Fibroblast of lung (primary cell): ENCODE data around the gene CST9. TPM values are rescaled to one million over a fixed set of nuclear protein-coding genes. Genes with fewer than 3 reads are reported as not detected.
"Not testable (repeated sequence)": the region's sequence is repeated elsewhere in the genome, so short reads cannot be mapped to it uniquely, and the experiment has no call there.

Experiments
- DNase-seq, 2 donors: peaks; one replicate each; pipeline versions ENCODE4 v3.0.0 to v3.0.0-alpha.2; 2010; ENCODE audit warnings: low read depth in 2 of 2
- H2AFZ ChIP-seq: 2 replicates; pipeline ENCODE4 v1.5.1; 2012; ENCODE audit warnings: low read length, control low read depth, inconsistent platforms
- H3K27ac ChIP-seq: 2 replicates; pipeline ENCODE4 v1.5.1; 2011; ENCODE audit warnings: low read length, control low read depth; ENCODE audit not compliant: insufficient read depth
- H3K27me3 ChIP-seq: 2 replicates; pipeline ENCODE4 v1.5.1; 2011; ENCODE audit warnings: mild to moderate bottlenecking, low read length; ENCODE audit not compliant: control insufficient read depth, insufficient read depth
- H3K36me3 ChIP-seq: 2 replicates; pipeline ENCODE4 v1.5.1; 2011; ENCODE audit warnings: low read length; ENCODE audit not compliant: control insufficient read depth, insufficient read depth
- H3K4me1 ChIP-seq: 2 replicates; pipeline ENCODE4 v1.5.1; 2011; ENCODE audit warnings: low read length; ENCODE audit not compliant: control insufficient read depth, insufficient read depth; ENCODE audit errors: extremely low read depth
- H3K4me2 ChIP-seq: 2 replicates; pipeline ENCODE4 v1.5.1; 2011; ENCODE audit warnings: low read length, control low read depth; ENCODE audit not compliant: insufficient read depth; ENCODE audit errors: extremely low read depth
- H3K4me3 ChIP-seq, 4 experiments: fragments of 200-600 bp in 1 of 4; sonication (generic) in 1 of 4; replicated peaks in 1 of 4; 2 replicates each; pipeline ENCODE4 v1.5.1; 2011 to 2016; ENCODE audit warnings: low read length in 4 of 4, low read depth in 3 of 4, mild to moderate bottlenecking in 3 of 4, control low read depth in 2 of 4, inconsistent platforms in 1 of 4, mixed read lengths in 1 of 4; ENCODE audit not compliant: insufficient read depth in 1 of 4; ENCODE audit errors: control extremely low read depth in 1 of 4
- H3K79me2 ChIP-seq: 2 replicates; pipeline ENCODE4 v1.5.1; 2012; ENCODE audit warnings: mild to moderate bottlenecking, low read length, inconsistent platforms; ENCODE audit not compliant: control insufficient read depth, insufficient read depth
- H3K9ac ChIP-seq: 2 replicates; pipeline ENCODE4 v1.5.1; 2011; ENCODE audit warnings: mild to moderate bottlenecking, low read length, control low read depth; ENCODE audit not compliant: insufficient read depth
- H3K9me3 ChIP-seq: 2 replicates; pipeline ENCODE4 v1.5.1; 2012; ENCODE audit warnings: low read depth, low read length; ENCODE audit not compliant: control insufficient read depth, insufficient read depth
- H4K20me1 ChIP-seq: 2 replicates; pipeline ENCODE4 v1.5.1; 2011; ENCODE audit warnings: low read length; ENCODE audit not compliant: control insufficient read depth, insufficient read depth; ENCODE audit errors: extremely low read depth
- EZH2 ChIP-seq: IDR thresholded peaks from 2 replicates; pipeline ENCODE4 v1.5.1; 2012; ENCODE audit warnings: low read length, control low read depth, mild to moderate bottlenecking; ENCODE audit errors: missing control alignments
- polyA plus RNA-seq, 2 donors: library from polyadenylated mRNA; depleted of rRNA in 1 of 2; stranded (reverse) in 1 of 2; unstranded in 1 of 2; fragments of >200 nt; gene quantifications; 2 replicates each; pipeline ENCODE4 v1.2.1, GENCODE V29; 2011 to 2012; ENCODE audit warnings: missing spikeins in 1 of 2
- total RNA-seq: library from RNA; depleted of rRNA; stranded (reverse); fragments of >200 nt; gene quantifications from 2 replicates; pipeline ENCODE4 v1.2.1, GENCODE V29; 2014
- TF ChIP-seq, protein P1 (sequence below), 2 donors: IDR thresholded peaks in 1 of 2; conservative IDR thresholded peaks in 1 of 2; 1 replicate in 1 of 2; 2 replicates in 1 of 2; pipeline ENCODE4 v1.5.1; 2011 to 2012; ENCODE audit warnings: low read length in 2 of 2, control low read depth in 1 of 2, inconsistent platforms in 1 of 2, low read depth in 1 of 2, mild to moderate bottlenecking in 1 of 2

Gene CST9
- total and polyA plus RNA-seq, 2 donors (not counting 1 experiment from before 2014, with no cell fraction given) = not detected

DNA sequence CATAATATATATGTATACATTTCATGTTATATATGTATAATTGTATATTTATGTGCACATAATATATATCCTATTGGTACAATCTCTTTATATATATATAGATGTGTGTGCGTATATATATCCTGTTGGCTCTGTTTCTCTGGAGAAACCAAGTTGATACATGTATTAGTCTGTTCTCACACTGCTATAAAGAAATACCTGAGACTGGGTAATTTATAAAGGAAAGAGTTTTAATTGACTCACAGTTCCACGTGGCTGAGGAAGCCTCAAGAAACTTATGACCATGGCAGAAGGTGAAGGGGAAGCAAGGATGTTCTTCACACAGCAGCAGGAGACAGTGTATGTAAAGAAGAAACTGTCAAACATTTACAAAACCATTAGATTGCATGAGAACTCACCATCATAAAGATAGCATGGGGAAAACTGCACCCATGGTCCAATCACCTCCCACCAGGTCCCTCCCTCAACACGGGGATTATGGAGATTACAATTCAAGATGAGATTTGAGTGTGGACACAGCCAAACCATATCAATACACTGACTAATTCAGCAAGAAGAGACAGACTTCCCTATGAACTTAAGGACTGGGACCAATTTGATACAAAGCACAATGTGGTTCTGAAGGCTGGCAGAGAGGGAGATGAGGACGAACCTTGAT is 18.1 kb upstream of the CST9 start:
- H3K9ac ChIP-seq = no peak overlapping the region
- H3K4me2 ChIP-seq = peak overlapping the region; percentile 18
- H3K79me2 ChIP-seq = no peaks in the 10 kb centered on the region
- H3K9me3 ChIP-seq = no peaks in the 10 kb centered on the region
- DNase-seq = no peak
- TF ChIP-seq EZH2 = no peak
- TF ChIP-seq, protein P1, sequence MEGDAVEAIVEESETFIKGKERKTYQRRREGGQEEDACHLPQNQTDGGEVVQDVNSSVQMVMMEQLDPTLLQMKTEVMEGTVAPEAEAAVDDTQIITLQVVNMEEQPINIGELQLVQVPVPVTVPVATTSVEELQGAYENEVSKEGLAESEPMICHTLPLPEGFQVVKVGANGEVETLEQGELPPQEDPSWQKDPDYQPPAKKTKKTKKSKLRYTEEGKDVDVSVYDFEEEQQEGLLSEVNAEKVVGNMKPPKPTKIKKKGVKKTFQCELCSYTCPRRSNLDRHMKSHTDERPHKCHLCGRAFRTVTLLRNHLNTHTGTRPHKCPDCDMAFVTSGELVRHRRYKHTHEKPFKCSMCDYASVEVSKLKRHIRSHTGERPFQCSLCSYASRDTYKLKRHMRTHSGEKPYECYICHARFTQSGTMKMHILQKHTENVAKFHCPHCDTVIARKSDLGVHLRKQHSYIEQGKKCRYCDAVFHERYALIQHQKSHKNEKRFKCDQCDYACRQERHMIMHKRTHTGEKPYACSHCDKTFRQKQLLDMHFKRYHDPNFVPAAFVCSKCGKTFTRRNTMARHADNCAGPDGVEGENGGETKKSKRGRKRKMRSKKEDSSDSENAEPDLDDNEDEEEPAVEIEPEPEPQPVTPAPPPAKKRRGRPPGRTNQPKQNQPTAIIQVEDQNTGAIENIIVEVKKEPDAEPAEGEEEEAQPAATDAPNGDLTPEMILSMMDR (conservative IDR thresholded peaks at IDR 0.05 in 1 of 2, IDR thresholded peaks at IDR 0.05 in 1 of 2; ENCODE audit: low read depth in 1 of 2, low read length in 2 of 2) = no peak
- H3K36me3 ChIP-seq = no peaks in the 10 kb centered on the region
- H2AFZ ChIP-seq = peak overlapping the region; percentile 53
- H3K27me3 ChIP-seq = no peaks in the 10 kb centered on the region
- H3K4me3 ChIP-seq = no peak overlapping the region
- no peaks in the 10 kb centered on the region for H4K20me1 ChIP-seq
- peaks cover 4% of the 10 kb centered on the region for H3K4me1 ChIP-seq
- H3K27ac ChIP-seq = no peak overlapping the region

DNA sequence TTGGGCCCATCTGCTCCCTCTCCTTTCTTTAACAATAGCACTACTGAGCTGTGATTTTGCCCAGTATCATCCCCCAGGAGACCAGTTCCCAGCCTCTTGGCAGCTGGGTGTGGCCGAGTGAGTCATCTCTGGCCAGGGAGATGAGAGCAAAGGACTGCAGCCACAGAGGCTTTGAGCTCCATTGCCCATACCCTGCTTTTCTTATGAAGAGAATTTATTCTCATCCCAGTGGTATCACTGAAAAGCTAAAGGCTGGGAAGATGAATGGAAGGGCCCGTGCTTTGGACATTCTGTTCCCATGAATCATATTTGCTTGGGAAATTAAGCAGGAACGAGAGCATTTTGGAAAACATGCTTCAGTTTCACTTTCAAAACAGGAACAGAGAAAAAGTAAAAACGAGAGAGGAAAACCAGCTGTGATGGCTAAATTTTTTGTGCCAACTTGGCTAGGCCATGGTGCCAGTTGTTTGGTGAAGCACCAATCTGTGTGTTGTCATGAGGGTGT is 17.2 kb upstream of the CST9 start:
- peak overlapping the region; percentile 43 for H3K9ac ChIP-seq
- H3K27ac ChIP-seq = peak overlapping the region; percentile 90
- H4K20me1 ChIP-seq = no peaks in the 10 kb centered on the region
- peak overlapping the region; percentile 40 to 49 (median 43) for H3K4me3 ChIP-seq
- peak; percentile 87 to 98 for DNase-seq
- H2AFZ ChIP-seq = peak overlapping the region; percentile 96
- H3K36me3 ChIP-seq = no peaks in the 10 kb centered on the region
- no peaks in the 10 kb centered on the region for H3K27me3 ChIP-seq
- H3K4me1 ChIP-seq = peaks cover 4% of the 10 kb centered on the region
- H3K4me2 ChIP-seq = peak overlapping the region; percentile 73
- TF ChIP-seq EZH2 = no peak
- TF ChIP-seq, protein P1 (conservative IDR thresholded peaks at IDR 0.05 in 1 of 2, IDR thresholded peaks at IDR 0.05 in 1 of 2; ENCODE audit: low read depth in 1 of 2, low read length in 2 of 2) = no peak
- H3K9me3 ChIP-seq = no peaks in the 10 kb centered on the region
- no peaks in the 10 kb centered on the region for H3K79me2 ChIP-seq

DNA sequence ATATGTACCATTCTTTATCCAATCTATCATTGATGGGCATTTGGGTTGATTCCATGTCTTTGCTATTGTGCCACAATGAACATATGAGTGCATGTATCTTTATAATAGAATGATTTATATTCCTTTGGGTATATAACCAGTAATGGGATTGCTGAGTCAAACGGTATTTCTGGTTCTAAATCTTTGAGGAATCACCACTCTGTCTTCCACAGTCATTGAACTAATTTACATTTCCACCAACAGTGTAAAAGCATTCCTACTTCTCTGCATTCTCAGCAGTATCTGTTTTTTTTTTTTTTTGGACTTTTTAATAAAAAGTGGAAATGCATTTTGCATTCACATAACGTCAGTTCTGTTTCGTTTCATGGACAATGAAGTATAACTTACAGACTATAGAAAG is 16.7 kb upstream of the CST9 start:
- H3K4me2 ChIP-seq, H3K27me3 ChIP-seq, H3K4me1 ChIP-seq, H4K20me1 ChIP-seq, DNase-seq, H3K9me3 ChIP-seq, H3K9ac ChIP-seq, H3K36me3 ChIP-seq, H2AFZ ChIP-seq, H3K79me2 ChIP-seq: not testable (repeated sequence)
- Histone ChIP-seq H3K4me3 (peak overlapping the region in 2 of 4 experiments; percentile 45 to 49), H3K27ac (peak overlapping the region; percentile 90)

DNA sequence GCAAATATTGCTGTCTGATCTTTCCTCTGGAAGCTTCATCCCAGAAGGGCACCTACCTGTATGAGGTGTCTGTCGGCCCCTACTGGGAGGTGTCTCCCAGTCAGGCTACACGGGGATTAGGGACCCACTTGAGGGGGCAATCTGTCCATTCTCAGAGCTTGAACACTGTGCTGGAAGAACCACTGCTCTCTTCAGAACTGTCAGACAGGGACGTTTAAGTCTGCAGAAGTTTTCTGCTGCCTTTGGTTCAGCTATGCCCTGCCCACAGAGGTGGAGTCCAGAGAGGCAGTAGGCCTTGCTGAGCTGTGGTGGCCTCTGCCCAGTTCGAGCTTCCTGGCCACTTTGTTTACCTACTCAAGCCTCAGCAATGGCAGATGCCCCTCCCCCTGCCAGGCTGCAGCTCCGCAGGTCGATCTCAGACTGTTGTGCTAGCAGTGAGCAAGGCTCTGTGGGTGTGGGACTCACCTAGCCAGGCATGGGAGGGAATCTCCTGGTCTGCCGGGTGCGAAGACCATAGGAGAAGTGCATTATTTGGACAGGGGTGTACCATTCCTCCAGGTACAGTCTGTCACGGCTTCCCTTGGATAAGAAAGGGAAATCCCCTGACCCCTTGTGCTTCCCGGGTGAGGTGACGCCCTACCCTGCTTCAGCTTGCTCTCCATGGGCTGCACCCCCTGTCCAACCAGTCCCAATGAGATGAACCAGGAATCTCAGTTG is 15.1 kb upstream of the CST9 start:
- H2AFZ ChIP-seq, H3K9ac ChIP-seq, H3K4me2 ChIP-seq, H3K36me3 ChIP-seq, H4K20me1 ChIP-seq, H3K4me1 ChIP-seq, H3K27me3 ChIP-seq, H3K27ac ChIP-seq, H3K9me3 ChIP-seq, H3K79me2 ChIP-seq, H3K4me3 ChIP-seq, DNase-seq: not testable (repeated sequence)
